ENCODE results near the gene SPRYD3. TPM values are rescaled to one million over a fixed set of nuclear protein-coding genes. Genes with fewer than 3 reads are reported as not detected.

SPRYD3 gene
- total and polyA plus RNA-seq, 2 of the 4 experiments (the other 2 are of a cell fraction): 25.6 to 27.8 TPM

- DNase-seq (no peak), ATAC-seq (ENCODE audit: low read depth) (no peak)
- ChIA-PET CTCF (interaction anchor here (1.9 to 3.9 kb wide), 3 partner anchors 30 to 35 kb away, joined by 5 to 39 read pairs (median 21); no protein-coding TSS in a partner anchor), POLR2A (ENCODE audit: unreplicated experiment) (no interaction called here)
- no peak overlapping the region for H3K27ac ChIP-seq (ENCODE audit: insufficient read depth, low read length)
- H2BK20ac ChIP-seq (ENCODE audit: low read depth, low read length): no peak overlapping the region
- no peaks in the 10 kb centered on the region for H4K20me1 ChIP-seq (ENCODE audit: insufficient read depth, low read length)
- peak overlapping the region; percentile 66 for H2AFZ ChIP-seq (replicated peaks; ENCODE audit: low read length, poor library complexity)
- H3K56ac ChIP-seq (ENCODE audit: extremely low read depth, insufficient read depth, low read length): no peak overlapping the region
- H4K5ac ChIP-seq (ENCODE audit: low read depth, low read length): no peak overlapping the region
- peaks cover 0 to 31% of the 10 kb centered on the region in 2 experiments; a peak in 3 of 4 replicates for H3K79me1 ChIP-seq (ENCODE audit: low read depth in 1 of 2, low read length in 2 of 2)
- no peak overlapping the region for H3K14ac ChIP-seq (replicated peaks; ENCODE audit: low read depth, low read length)
- H3K9ac ChIP-seq (ENCODE audit: low read depth, low read length): no peak overlapping the region
- H3K18ac ChIP-seq (ENCODE audit: low read depth, low read length): no peak overlapping the region
- dilution Hi-C loops (cut with HindIII; ENCODE audit: low sequenced_read_pairs, unreplicated experiment): no loop called here
- H3K4me1 ChIP-seq (ENCODE audit: control insufficient read depth, insufficient read depth, low read length): peaks cover 28% of the 10 kb centered on the region
- no peak overlapping the region for H2BK120ac ChIP-seq (ENCODE audit: low read depth, low read length)
- no peak overlapping the region for H4K8ac ChIP-seq (ENCODE audit: low read depth in 2 of 2, low read length in 2 of 2)
- no peak overlapping the region for H2BK15ac ChIP-seq (ENCODE audit: low read depth, low read length)
- H3K4me3 ChIP-seq (ENCODE audit: insufficient read depth, low read depth, low read length): no peak overlapping the region
- WGBS, 2 experiments (ENCODE audit: extremely low coverage in 2 of 2, insufficient read length in 1 of 2): 81% methylated on average over 3 of the region's 13 CpGs; no CpG with 5 or more reads in 1 of the 2 experiments
- no peak overlapping the region for H4K91ac ChIP-seq (ENCODE audit: insufficient read depth, low read depth, low read length)
- no peak overlapping the region for H2BK5ac ChIP-seq (ENCODE audit: low read depth, low read length, poor library complexity, severe bottlenecking)
- no peaks in the 10 kb centered on the region for H3K27me3 ChIP-seq (ENCODE audit: control insufficient read depth, insufficient read depth, low read length)
- H3K36me3 ChIP-seq (ENCODE audit: control insufficient read depth, insufficient read depth, low read length): peaks cover 7% of the 10 kb centered on the region; the same call in 1 of the 2 replicates
- H3K4ac ChIP-seq (ENCODE audit: low read depth, low read length): peak overlapping the region; percentile 31
- H3K4me2 ChIP-seq (ENCODE audit: low read depth, low read length): no peak overlapping the region
- H2AK9ac ChIP-seq (replicated peaks; ENCODE audit: low read depth, low read length, poor library complexity): no peak overlapping the region
- TF ChIP-seq SMC3 (IDR thresholded peaks at IDR 0.05; ENCODE audit: low read depth, low read length) (no peak), NFE2L2 (IDR thresholded peaks at IDR 0.05; ENCODE audit: low read depth, low read length) (no peak), POLR2A (IDR thresholded peaks at IDR 0.05; ENCODE audit: low read depth, low read length) (no peak), MXI1 (IDR thresholded peaks at IDR 0.05; ENCODE audit: borderline replicate concordance, low read depth, low read length) (no peak), RCOR1 (IDR thresholded peaks at IDR 0.05; ENCODE audit: insufficient replicate concordance, low read length) (no peak), RFX5 (IDR thresholded peaks at IDR 0.05; ENCODE audit: low read depth, low read length) (no peak), CHD1 (IDR thresholded peaks at IDR 0.05; ENCODE audit: low read depth, low read length) (no peak), ELK1 (IDR thresholded peaks at IDR 0.05; ENCODE audit: borderline replicate concordance, low read depth, low read length) (no peak)
- peaks cover 12% of the 10 kb centered on the region for H3K9me1 ChIP-seq (ENCODE audit: insufficient read depth, low read length)
- no peak overlapping the region for H3K23ac ChIP-seq (ENCODE audit: low read depth, low read length)
- in situ Hi-C loops (cut with MboI; ENCODE audit: low sequenced_read_pairs): no loop called here
- no peak overlapping the region for H2AK5ac ChIP-seq (ENCODE audit: low read depth, low read length)
- no TSS peak for BruUV-seq (replicated peaks)
- intact Hi-C loops (cut with micrococcal nuclease): no loop called here
- no peaks in the 10 kb centered on the region for H3K9me3 ChIP-seq (ENCODE audit: control insufficient read depth, insufficient read depth, low read length)
These were observed 21.4 kb upstream of the SPRYD3 start for GRCh38 chr12:53100466-53101151.

All from IMR-90 (cell line).